ENCODE results near the gene LRRC4C.

The LRRC4C gene

DNA sequence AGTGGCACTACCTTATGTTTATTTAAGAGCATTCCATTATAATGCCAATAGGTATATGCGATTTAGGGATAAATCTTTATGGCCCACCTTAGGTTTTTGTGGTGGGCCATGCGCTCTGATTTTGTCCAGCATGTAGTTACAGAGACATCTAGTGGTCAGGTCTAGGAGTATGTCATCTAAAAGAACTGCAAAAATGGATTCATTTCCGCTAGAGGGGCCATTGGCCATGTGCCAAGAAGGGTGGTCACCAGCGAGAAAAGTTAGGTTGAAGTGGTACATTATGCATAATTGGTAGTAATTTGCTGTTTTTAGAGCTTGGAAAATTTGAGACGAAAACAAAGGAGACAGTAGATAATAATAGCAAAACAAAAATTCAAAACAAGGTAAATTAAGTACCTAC lies 27.7 kb downstream of the LRRC4C start:
- no peak overlapping the region for H4K91ac ChIP-seq (ENCODE audit: low read length)
- H3K14ac ChIP-seq (ENCODE audit: low read length in 2 of 2), result no peak overlapping the region
- H3K79me1 ChIP-seq (replicated peaks; ENCODE audit: low read length, poor library complexity, severe bottlenecking), result no peaks in the 10 kb centered on the region
- H2BK120ac ChIP-seq (ENCODE audit: low read depth, low read length), result no peak overlapping the region
- no peak overlapping the region for H3K4me2 ChIP-seq (ENCODE audit: low read length, poor library complexity, severe bottlenecking)
- H3K23ac ChIP-seq (ENCODE audit: low read length in 2 of 2), result no peak overlapping the region
- no peak overlapping the region for H2BK12ac ChIP-seq (ENCODE audit: low read length in 2 of 2)
- no peak overlapping the region for H3K27ac ChIP-seq (ENCODE audit: low read length, poor library complexity, severe bottlenecking)
- DNase-seq, result no peak
- 47% methylated on average over 4 of the region's 5 CpGs for WGBS
- no peaks in the 10 kb centered on the region for H3K36me3 ChIP-seq (ENCODE audit: control insufficient read depth in 1 of 2, insufficient read depth in 2 of 2, low read depth in 1 of 2, low read length in 2 of 2)
- H3K4ac ChIP-seq (ENCODE audit: low read depth in 1 of 2, low read length in 2 of 2), result no peak overlapping the region
- no peak overlapping the region for H2AFZ ChIP-seq (ENCODE audit: low read depth, low read length)
- no peak overlapping the region for H2BK15ac ChIP-seq (ENCODE audit: low read depth, poor library complexity, severe bottlenecking)
- H4K8ac ChIP-seq (ENCODE audit: low read length), result no peak overlapping the region
- H3K4me3 ChIP-seq (ENCODE audit: insufficient read depth in 1 of 2, low read depth in 1 of 2, low read length in 2 of 2), result no peak overlapping the region
- H3K4me1 ChIP-seq (ENCODE audit: control insufficient read depth, insufficient read depth, low read depth, low read length), result no peaks in the 10 kb centered on the region
- no peak overlapping the region for H3K9ac ChIP-seq (ENCODE audit: low read length)
- H2BK5ac ChIP-seq (ENCODE audit: low read depth, low read length, poor library complexity, severe bottlenecking), result no peak overlapping the region
- no peak overlapping the region for H2AK5ac ChIP-seq (ENCODE audit: low read length, severe bottlenecking)
- no peaks in the 10 kb centered on the region for H3K9me3 ChIP-seq (ENCODE audit: control insufficient read depth, low read length)
- H3K27me3 ChIP-seq (ENCODE audit: control insufficient read depth in 1 of 2, insufficient read depth in 1 of 2, low read length in 2 of 2), result no peaks in the 10 kb centered on the region
- H3K18ac ChIP-seq (ENCODE audit: low read depth in 1 of 2, low read length in 2 of 2), result no peak overlapping the region

DNA sequence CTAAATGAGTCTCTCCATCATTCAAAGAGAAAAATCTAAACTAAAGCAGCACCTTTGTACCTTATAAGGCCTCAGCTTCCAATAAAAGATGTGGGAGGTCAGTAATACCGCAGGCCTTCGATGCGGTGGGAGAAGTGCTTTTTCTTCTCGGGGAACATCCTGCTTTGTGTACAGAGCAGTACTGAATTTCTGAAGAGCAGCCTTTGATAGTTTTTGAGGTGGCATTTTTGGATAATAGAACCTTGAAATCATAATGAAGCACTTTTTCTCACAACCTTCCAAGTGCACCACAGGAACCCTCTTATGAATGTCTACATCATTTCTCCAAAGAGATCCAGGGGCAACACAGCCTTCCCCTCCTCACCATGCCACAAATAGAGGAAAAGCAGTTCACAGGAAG lies 39.6 kb downstream of the LRRC4C start:
- no peak overlapping the region for H4K91ac ChIP-seq (ENCODE audit: low read length)
- no peak overlapping the region for H3K4ac ChIP-seq (ENCODE audit: low read depth in 1 of 2, low read length in 2 of 2)
- H3K4me3 ChIP-seq (ENCODE audit: insufficient read depth in 1 of 2, low read depth in 1 of 2, low read length in 2 of 2), result no peak overlapping the region
- no peak overlapping the region for H2BK12ac ChIP-seq (ENCODE audit: low read length in 2 of 2)
- H3K9ac ChIP-seq (ENCODE audit: low read length), result no peak overlapping the region
- no peak for DNase-seq
- H3K36me3 ChIP-seq (ENCODE audit: control insufficient read depth in 1 of 2, insufficient read depth in 2 of 2, low read depth in 1 of 2, low read length in 2 of 2), result no peaks in the 10 kb centered on the region
- H2AK5ac ChIP-seq (ENCODE audit: low read length, severe bottlenecking), result no peak overlapping the region
- H3K27ac ChIP-seq (ENCODE audit: low read length, poor library complexity, severe bottlenecking), result no peak overlapping the region
- no peak overlapping the region for H2BK15ac ChIP-seq (ENCODE audit: low read depth, poor library complexity, severe bottlenecking)
- H3K18ac ChIP-seq (ENCODE audit: low read depth in 1 of 2, low read length in 2 of 2), result no peak overlapping the region
- H3K79me1 ChIP-seq (replicated peaks; ENCODE audit: low read length, poor library complexity, severe bottlenecking), result no peaks in the 10 kb centered on the region
- no peaks in the 10 kb centered on the region for H3K9me3 ChIP-seq (ENCODE audit: control insufficient read depth, low read length)
- no peak overlapping the region for H2BK5ac ChIP-seq (ENCODE audit: low read depth, low read length, poor library complexity, severe bottlenecking)
- H3K4me1 ChIP-seq (ENCODE audit: control insufficient read depth, insufficient read depth, low read depth, low read length), result no peaks in the 10 kb centered on the region
- no peak overlapping the region for H2BK120ac ChIP-seq (ENCODE audit: low read depth, low read length)
- H4K8ac ChIP-seq (ENCODE audit: low read length), result no peak overlapping the region
- H2AFZ ChIP-seq (ENCODE audit: low read depth, low read length), result no peak overlapping the region
- H3K27me3 ChIP-seq (ENCODE audit: control insufficient read depth in 1 of 2, insufficient read depth in 1 of 2, low read length in 2 of 2), result no peaks in the 10 kb centered on the region
- H3K23ac ChIP-seq (ENCODE audit: low read length in 2 of 2), result no peak overlapping the region
- H3K14ac ChIP-seq (ENCODE audit: low read length in 2 of 2), result no peak overlapping the region
- no peak overlapping the region for H3K4me2 ChIP-seq (ENCODE audit: low read length, poor library complexity, severe bottlenecking)
- WGBS, result 93% methylated on average over 4 of the region's 4 CpGs

- Histone ChIP-seq H3K4ac (ENCODE audit: low read depth in 1 of 2, low read length in 2 of 2) (no peak overlapping the region), H3K27ac (ENCODE audit: low read length, poor library complexity, severe bottlenecking) (no peak overlapping the region), H3K27me3 (ENCODE audit: control insufficient read depth in 1 of 2, insufficient read depth in 1 of 2, low read length in 2 of 2) (no peaks in the 10 kb centered on the region), H4K8ac (ENCODE audit: low read length) (no peak overlapping the region), H3K79me1 (replicated peaks; ENCODE audit: low read length, poor library complexity, severe bottlenecking) (no peaks in the 10 kb centered on the region), H3K4me3 (ENCODE audit: insufficient read depth in 1 of 2, low read depth in 1 of 2, low read length in 2 of 2) (no peak overlapping the region), H3K9me3 (ENCODE audit: control insufficient read depth, low read length) (no peaks in the 10 kb centered on the region), H2AK5ac (ENCODE audit: low read length, severe bottlenecking) (no peak overlapping the region), H3K9ac (ENCODE audit: low read length) (no peak overlapping the region), H2BK12ac (ENCODE audit: low read length in 2 of 2) (no peak overlapping the region), H3K18ac (ENCODE audit: low read depth in 1 of 2, low read length in 2 of 2) (no peak overlapping the region), H3K36me3 (ENCODE audit: control insufficient read depth in 1 of 2, insufficient read depth in 2 of 2, low read depth in 1 of 2, low read length in 2 of 2) (no peaks in the 10 kb centered on the region), H3K4me2 (ENCODE audit: low read length, poor library complexity, severe bottlenecking) (no peak overlapping the region), H2AFZ (ENCODE audit: low read depth, low read length) (no peak overlapping the region), H2BK120ac (ENCODE audit: low read depth, low read length) (no peak overlapping the region), H2BK5ac (ENCODE audit: low read depth, low read length, poor library complexity, severe bottlenecking) (no peak overlapping the region), H3K23ac (ENCODE audit: low read length in 2 of 2) (no peak overlapping the region), H4K91ac (ENCODE audit: low read length) (no peak overlapping the region), H2BK15ac (ENCODE audit: low read depth, poor library complexity, severe bottlenecking) (no peak overlapping the region), H3K4me1 (ENCODE audit: control insufficient read depth, insufficient read depth, low read depth, low read length) (no peaks in the 10 kb centered on the region), H3K14ac (ENCODE audit: low read length in 2 of 2) (no peak overlapping the region)
- DNase-seq, result no peak
- WGBS, result 68% methylated on average over 3 of the region's 4 CpGs
Observed at GRCh38 chr11:41414771-41415440, 44.5 kb downstream of the LRRC4C start.

- no peak overlapping the region for H3K23ac ChIP-seq (ENCODE audit: low read length in 2 of 2)
- no peaks in the 10 kb centered on the region for H3K27me3 ChIP-seq (ENCODE audit: control insufficient read depth in 1 of 2, insufficient read depth in 1 of 2, low read length in 2 of 2)
- no peak overlapping the region for H3K9ac ChIP-seq (ENCODE audit: low read length)
- H3K4me3 ChIP-seq (ENCODE audit: insufficient read depth in 1 of 2, low read depth in 1 of 2, low read length in 2 of 2), result no peak overlapping the region
- no peak overlapping the region for H2AFZ ChIP-seq (ENCODE audit: low read depth, low read length)
- no peak overlapping the region for H3K4ac ChIP-seq (ENCODE audit: low read depth in 1 of 2, low read length in 2 of 2)
- DNase-seq, result no peak
- no peaks in the 10 kb centered on the region for H3K9me3 ChIP-seq (ENCODE audit: control insufficient read depth, low read length)
- H4K91ac ChIP-seq (ENCODE audit: low read length), result no peak overlapping the region
- no peak overlapping the region for H3K4me2 ChIP-seq (ENCODE audit: low read length, poor library complexity, severe bottlenecking)
- H4K8ac ChIP-seq (ENCODE audit: low read length), result no peak overlapping the region
- H3K14ac ChIP-seq (ENCODE audit: low read length in 2 of 2), result no peak overlapping the region
- no peak overlapping the region for H3K27ac ChIP-seq (ENCODE audit: low read length, poor library complexity, severe bottlenecking)
- no peaks in the 10 kb centered on the region for H3K4me1 ChIP-seq (ENCODE audit: control insufficient read depth, insufficient read depth, low read depth, low read length)
- H3K18ac ChIP-seq (ENCODE audit: low read depth in 1 of 2, low read length in 2 of 2), result no peak overlapping the region
- H2BK120ac ChIP-seq (ENCODE audit: low read depth, low read length), result no peak overlapping the region
- no peak overlapping the region for H2BK12ac ChIP-seq (ENCODE audit: low read length in 2 of 2)
- H3K36me3 ChIP-seq (ENCODE audit: control insufficient read depth in 1 of 2, insufficient read depth in 2 of 2, low read depth in 1 of 2, low read length in 2 of 2), result no peaks in the 10 kb centered on the region
- WGBS, result 100% methylated on average over 1 of the region's 3 CpGs
- H2BK15ac ChIP-seq (ENCODE audit: low read depth, poor library complexity, severe bottlenecking), result no peak overlapping the region
- H2BK5ac ChIP-seq (ENCODE audit: low read depth, low read length, poor library complexity, severe bottlenecking), result no peak overlapping the region
- no peaks in the 10 kb centered on the region for H3K79me1 ChIP-seq (replicated peaks; ENCODE audit: low read length, poor library complexity, severe bottlenecking)
- no peak overlapping the region for H2AK5ac ChIP-seq (ENCODE audit: low read length, severe bottlenecking)
Observed at GRCh38 chr11:41413843-41414242, 45.6 kb downstream of the LRRC4C start.

Measured in mesenchymal stem cell (in vitro differentiated cells and primary cell).